Stimulated activated naive CD8-positive, alpha-beta T cell treated with anti-CD3 and anti-CD28 coated beads, Interleukin-15, amount 100 ng/mL, for 72 hours (primary cell): Measurements from ENCODE around the gene APOBEC3B.
A peak's percentile ranks its signal among the peaks of the same experiment; 100 is the strongest.

Experiments
- ATAC-seq: fragments of 150-1000 bp; cut with Tn5 transposase; 2 replicates; pipeline ENCODE4 v1.10.0; 2021; ENCODE audit warnings: mild to moderate bottlenecking, moderate library complexity
- DNase-seq, 2 donors: peaks; one replicate each; pipeline ENCODE4 v3.0.0; 2021 to 2022
- H3K27ac Mint-ChIP-seq, 2 donors: one replicate each; pipeline ENCODE4 v1.8.0; 2022; ENCODE audit warnings: mild to moderate bottlenecking in 2 of 2, mixed read lengths in 2 of 2, moderate library complexity in 2 of 2
- H3K27me3 Mint-ChIP-seq: one replicate; pipeline ENCODE4 v1.8.0; 2022; ENCODE audit warnings: mixed read lengths
- H3K4me1 Mint-ChIP-seq: one replicate; pipeline ENCODE4 v1.8.0; 2022; ENCODE audit warnings: mild to moderate bottlenecking, mixed read lengths
- H3K4me3 Mint-ChIP-seq, 2 donors: one replicate each; pipeline ENCODE4 v1.8.0; 2022; ENCODE audit warnings: mild to moderate bottlenecking in 2 of 2, mixed read lengths in 2 of 2, moderate library complexity in 1 of 2
- H3K9me3 Mint-ChIP-seq, 2 donors: one replicate each; pipeline ENCODE4 v1.8.0; 2022; ENCODE audit warnings: mixed read lengths in 2 of 2

The APOBEC3B gene

DNA sequence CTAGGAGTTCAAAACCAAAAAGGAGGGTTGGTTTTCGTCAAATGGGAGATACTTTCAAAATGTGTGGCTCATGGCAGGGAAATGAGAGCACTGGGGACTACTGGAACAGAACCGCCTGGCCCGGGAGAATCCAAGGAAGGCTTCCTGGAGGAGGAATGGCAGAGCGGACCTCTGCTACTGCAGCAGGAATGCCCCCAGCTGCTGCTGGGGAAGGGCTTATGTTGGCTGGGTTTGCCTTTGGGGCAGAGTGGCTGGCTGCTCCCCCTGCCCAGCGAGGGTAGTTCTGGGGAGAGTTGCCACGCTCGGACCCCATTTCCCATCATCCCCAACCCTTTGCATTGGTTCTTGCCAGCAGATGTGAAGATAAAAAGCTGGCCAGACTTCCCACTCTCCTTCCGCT is 35.4 kb upstream of the APOBEC3B start:
- H3K4me3 Mint-ChIP-seq: no peak overlapping the region
- H3K27me3 Mint-ChIP-seq: peaks cover 76% of the 10 kb centered on the region
- no peak overlapping the region for H3K27ac Mint-ChIP-seq
- no peak for ATAC-seq
- no peak for DNase-seq
- H3K9me3 Mint-ChIP-seq: no peaks in the 10 kb centered on the region
- H3K4me1 Mint-ChIP-seq: peaks cover 40% of the 10 kb centered on the region

DNA sequence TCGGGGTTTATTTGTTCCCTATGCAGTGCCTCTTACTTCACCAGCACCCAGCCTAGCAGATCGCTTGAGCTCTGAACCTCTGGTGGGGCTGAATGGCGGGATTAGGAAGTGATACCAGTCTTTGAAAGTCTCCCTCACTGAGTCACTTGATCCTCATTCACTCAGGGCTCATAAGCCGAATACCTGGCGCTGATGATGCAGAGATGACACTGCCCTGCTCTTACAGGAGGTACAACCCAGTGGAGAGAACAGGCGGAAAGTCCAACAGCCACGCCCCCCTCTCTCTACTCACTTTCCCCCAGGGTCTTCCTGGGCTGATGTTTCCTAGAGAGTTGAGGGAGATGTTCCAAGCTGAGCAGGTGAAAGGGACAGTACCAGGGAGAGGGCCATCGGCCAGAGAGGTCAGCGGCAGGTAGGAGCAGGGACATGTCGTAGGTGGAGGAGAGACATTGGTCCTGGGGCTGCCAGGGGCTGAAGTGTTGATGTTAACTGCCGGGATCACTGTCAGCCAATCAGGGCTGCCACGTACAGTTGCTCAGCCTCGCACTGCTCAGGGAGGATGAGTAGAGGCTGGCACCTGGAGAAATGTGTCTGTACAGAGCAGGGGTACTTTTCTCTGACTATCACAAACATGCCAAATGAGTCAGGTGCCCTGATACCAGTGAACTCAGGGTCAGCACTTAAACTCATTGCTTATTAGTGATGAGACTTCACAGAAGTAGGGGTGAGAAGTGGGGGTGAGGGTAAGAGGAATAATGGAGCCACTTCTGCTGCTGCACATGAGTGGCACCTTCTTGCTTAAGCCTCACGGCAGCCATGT is 34.6 kb upstream of the APOBEC3B start:
- Mint-ChIP-seq H3K27ac (no peak overlapping the region), H3K27me3 (peaks cover 83% of the 10 kb centered on the region)

DNA sequence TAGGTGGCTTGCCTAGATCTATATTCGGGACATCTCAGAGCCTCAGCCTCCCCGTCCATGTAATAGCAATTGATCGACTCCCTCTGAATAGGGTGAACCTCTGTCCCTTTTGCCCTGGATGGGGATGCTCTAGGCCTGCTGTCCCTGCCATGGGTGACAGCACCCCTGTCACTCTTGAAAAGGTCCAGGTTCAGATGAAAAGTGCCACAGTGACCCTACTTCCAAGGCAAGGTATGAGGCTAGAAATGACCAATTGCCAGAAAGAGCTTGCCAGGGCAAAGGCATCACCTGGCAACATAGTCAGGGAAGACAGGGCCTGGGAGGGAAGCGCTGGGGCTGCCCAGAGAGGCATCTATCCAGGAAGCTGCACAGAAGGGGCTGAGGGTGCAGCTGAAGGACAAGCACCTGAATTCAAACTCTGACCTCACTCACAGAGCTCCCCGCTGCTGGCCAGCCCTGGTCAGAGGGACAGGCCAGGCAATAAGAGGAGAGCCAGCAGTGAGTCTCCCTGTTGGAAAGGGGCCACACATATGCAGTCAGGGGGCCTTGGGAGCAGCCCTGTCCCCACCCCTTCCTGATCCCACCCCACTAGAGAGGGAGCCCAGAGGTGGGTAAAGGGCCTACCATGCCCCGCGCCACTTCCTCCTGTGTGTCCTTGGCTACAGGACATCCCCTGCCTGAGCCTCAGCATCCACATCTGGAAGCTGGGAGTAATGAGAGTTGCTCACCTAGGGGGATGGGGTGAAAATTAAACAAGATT is 33.8 kb upstream of the APOBEC3B start:
- peaks cover 83% of the 10 kb centered on the region for H3K27me3 Mint-ChIP-seq
- DNase-seq (no peak), ATAC-seq (no peak)

More for the DNA sequence above, 34.6 kb upstream of the APOBEC3B start:
- Mint-ChIP-seq H3K9me3 (no peaks in the 10 kb centered on the region), H3K4me3 (no peak overlapping the region), H3K4me1 (peaks cover 40% of the 10 kb centered on the region)
- ATAC-seq (peak; percentile 57), DNase-seq (no peak)

DNA sequence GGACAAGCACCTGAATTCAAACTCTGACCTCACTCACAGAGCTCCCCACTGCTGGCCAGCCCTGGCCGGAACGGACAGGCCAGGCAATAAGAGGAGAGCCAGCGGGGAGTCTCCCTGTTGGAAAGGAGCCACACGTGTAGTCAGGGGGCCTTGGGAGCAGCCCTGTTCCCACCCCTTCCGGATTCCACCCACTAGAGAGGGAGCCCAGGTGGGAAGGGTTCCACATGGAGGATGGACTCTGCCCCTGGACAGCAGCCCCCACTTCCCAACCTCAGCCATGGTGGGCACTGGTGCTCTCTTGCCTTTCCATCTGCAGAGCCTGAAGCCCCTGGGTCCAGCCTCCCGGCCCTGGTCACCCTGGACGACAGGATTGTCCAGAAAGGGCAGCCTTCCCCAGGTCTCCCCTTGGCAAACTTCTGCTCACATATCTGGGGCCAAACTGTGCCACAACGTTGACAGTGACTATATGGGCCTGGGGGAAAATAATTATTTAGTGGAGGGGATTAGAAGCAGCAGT is 32.2 kb upstream of the APOBEC3B start:
- Mint-ChIP-seq H3K4me3 (no peak overlapping the region), H3K27me3 (peaks cover 67% of the 10 kb centered on the region), H3K27ac (no peak overlapping the region), H3K9me3 (no peaks in the 10 kb centered on the region), H3K4me1 (peaks cover 51% of the 10 kb centered on the region)
- DNase-seq (no peak), ATAC-seq (no peak)

More for the DNA sequence above, 33.8 kb upstream of the APOBEC3B start:
- no peak overlapping the region for H3K4me3 Mint-ChIP-seq
- H3K9me3 Mint-ChIP-seq: no peaks in the 10 kb centered on the region
- no peak overlapping the region for H3K27ac Mint-ChIP-seq
- H3K4me1 Mint-ChIP-seq: peaks cover 40% of the 10 kb centered on the region

DNA sequence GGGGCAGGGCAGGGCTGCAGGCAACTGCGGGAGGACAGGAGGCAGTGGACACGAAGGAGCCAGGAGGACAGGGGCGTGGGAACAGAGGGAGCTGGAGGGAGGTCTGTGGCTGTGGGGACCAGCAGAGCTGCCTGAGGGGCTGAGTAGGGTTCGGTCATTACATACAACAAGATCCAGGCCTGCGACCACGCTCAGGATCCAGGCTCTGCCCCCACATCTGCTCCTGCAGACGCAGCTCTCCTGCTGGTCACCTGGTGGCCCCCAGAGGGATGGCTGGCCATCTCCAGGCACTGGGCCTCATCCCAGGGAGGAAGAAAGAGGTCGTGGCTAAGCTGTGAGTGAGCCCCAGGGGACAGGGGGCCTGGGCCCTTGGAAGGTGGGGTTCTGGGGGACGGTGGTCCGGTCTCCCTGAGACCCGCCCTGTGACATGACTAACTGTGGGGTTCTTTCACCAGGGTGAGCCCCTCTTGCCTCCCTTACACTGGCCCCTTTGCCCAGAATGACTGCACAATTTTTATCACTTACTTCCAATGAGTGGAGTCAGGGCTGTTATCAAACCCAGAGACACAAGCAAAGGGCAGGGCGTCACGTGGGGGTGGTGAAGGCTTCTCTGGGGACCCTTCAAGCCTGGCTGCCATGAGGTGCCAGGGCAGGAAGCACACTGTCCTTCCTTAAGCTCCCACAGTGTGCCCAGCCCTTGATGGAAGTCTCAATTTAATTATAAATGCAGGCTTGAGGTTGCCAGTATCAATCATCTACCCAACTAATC is 31.4 kb upstream of the APOBEC3B start:
- peaks cover 62% of the 10 kb centered on the region for H3K27me3 Mint-ChIP-seq
- peaks cover 58% of the 10 kb centered on the region for H3K4me1 Mint-ChIP-seq
- H3K27ac Mint-ChIP-seq: no peak overlapping the region
- no peak for DNase-seq
- H3K4me3 Mint-ChIP-seq: no peak overlapping the region
- no peaks in the 10 kb centered on the region for H3K9me3 Mint-ChIP-seq
- no peak for ATAC-seq

DNA sequence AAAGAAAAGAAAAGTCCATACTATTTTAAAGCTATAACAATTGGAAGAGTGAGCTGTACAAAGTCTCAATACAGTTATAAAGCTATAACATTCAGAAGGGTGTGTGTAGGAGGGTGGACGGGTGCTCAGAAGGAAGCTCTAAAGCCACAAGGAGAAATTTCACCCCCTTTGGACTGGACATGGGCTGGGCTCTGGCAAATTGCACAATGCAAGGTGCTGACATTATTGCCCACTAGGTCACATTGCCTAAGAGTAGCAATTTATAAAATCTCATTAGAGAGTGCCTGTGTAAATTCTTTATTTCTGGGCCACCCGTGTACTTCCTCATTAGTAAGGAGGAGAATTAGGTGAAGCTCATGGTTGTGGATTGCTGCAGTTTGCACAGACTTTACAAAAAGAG is 30.4 kb upstream of the APOBEC3B start:
- H3K27ac Mint-ChIP-seq: no peak overlapping the region
- H3K4me1 Mint-ChIP-seq: peaks cover 63% of the 10 kb centered on the region
- no peak for DNase-seq
- ATAC-seq: no peak
- peaks cover 62% of the 10 kb centered on the region for H3K27me3 Mint-ChIP-seq
- no peaks in the 10 kb centered on the region for H3K9me3 Mint-ChIP-seq
- H3K4me3 Mint-ChIP-seq: no peak overlapping the region

DNA sequence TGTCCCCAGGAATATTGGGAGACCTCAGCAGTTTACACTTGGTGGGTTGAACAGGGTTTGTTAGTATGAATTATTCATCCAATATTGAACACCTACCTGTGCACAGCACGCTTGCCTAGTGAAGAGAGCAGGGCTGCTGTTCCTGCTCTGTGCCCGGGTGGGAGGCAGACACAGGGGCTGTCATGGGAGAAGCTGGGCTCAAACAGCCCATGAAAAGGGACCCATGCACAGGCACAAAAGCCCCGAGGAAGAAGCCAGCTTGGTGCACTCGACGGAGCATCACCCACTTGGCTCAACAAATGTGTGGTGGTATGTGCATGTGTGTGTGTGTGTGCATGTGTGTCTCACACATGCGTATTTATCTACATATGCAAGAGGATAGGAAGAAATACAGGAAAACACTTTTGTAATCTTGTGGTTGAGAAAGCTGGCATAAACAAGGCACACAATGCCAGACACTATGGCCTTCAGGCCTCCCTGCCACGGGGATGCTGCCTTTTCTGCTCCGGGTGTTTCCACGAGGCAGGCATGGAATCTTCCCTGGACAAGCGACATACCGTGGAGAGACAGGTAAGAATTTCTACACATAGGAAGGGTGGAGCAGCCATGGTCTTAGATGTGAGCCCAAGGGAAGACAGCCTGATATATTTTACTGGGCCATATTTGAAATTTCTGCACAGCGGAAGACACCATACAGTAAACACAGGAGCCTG is 29.7 kb upstream of the APOBEC3B start:
- H3K4me1 Mint-ChIP-seq: peaks cover 65% of the 10 kb centered on the region
- H3K4me3 Mint-ChIP-seq: peak overlapping the region in 1 of 2 donors; percentile 18
- H3K27me3 Mint-ChIP-seq: peaks cover 62% of the 10 kb centered on the region
- ATAC-seq (no peak), DNase-seq (no peak)
- H3K27ac Mint-ChIP-seq: peak overlapping the region in 1 of 2 donors; percentile 42
- H3K9me3 Mint-ChIP-seq: no peaks in the 10 kb centered on the region

DNA sequence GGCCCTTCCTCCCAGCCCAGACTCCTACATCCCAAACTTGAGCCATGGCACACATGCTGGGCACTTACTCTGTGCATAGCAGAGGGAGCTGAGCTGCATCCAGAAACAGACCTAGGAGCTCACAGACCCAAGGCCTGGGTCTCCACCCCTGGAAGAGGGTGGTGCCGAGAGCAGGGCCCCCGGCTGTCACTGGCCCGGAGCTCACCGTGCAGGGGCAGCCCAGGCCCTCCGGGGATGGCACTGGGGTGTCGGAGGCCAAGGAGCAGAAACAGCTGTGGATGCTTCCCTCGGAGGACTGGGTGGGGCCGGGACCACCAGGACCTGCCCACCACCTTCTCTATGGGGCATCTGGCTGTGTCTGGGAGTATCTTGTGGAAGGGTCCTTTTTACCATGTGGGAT is 29.1 kb upstream of the APOBEC3B start:
- Mint-ChIP-seq H3K27ac (peak overlapping the region; percentile 42 to 98), H3K4me1 (peaks cover 59% of the 10 kb centered on the region), H3K27me3 (peaks cover 62% of the 10 kb centered on the region), H3K4me3 (peak overlapping the region in 1 of 2 donors; percentile 73), H3K9me3 (no peaks in the 10 kb centered on the region)
- ATAC-seq (no peak), DNase-seq (no peak)

DNA sequence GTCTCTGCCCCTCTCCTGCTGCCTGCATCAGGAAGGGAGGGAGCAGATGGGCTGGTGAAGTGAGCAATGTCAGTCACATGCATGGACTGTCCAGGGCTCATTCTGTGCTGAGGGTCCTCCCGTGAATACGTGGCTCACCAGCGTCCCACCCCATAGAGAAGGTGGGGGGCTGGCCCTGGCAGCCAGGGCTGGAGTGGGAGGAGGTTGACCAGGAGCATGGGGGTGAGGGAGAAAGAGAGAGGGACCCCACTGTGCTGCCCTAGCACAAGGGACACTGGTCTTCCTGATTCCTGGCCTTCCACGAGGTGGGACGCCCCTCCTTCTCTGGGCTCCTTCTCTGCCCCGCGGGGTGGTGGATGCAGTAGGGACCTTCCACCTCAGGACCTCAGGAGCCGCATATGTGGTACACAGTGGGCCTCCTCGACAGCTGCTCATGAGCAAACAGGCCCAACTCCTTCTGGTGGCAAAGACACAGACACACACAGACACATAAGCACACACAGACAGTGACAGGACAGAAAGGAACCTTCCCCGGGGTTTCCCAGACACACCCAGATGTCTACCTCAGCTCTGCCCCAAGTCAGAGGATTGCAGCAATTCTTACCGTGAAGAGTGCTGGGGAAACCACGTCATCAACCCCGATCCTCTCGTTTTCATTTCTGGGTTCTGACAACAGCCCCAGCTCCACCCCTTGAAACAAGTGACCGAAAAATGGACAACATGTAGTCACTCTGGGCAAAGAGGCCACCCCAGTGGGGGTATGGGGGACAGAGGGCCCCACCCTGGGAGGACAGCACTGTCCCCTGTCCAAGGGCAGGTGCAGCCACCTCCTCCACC is 28.4 kb upstream of the APOBEC3B start:
- Mint-ChIP-seq H3K27me3 (peaks cover 62% of the 10 kb centered on the region), H3K4me3 (peak overlapping the region; percentile 73 to 80), H3K27ac (peak overlapping the region; percentile 88 to 98), H3K4me1 (peaks cover 58% of the 10 kb centered on the region), H3K9me3 (no peaks in the 10 kb centered on the region)
- ATAC-seq (peak; percentile 98), DNase-seq (peak; percentile 74 to 89)

DNA sequence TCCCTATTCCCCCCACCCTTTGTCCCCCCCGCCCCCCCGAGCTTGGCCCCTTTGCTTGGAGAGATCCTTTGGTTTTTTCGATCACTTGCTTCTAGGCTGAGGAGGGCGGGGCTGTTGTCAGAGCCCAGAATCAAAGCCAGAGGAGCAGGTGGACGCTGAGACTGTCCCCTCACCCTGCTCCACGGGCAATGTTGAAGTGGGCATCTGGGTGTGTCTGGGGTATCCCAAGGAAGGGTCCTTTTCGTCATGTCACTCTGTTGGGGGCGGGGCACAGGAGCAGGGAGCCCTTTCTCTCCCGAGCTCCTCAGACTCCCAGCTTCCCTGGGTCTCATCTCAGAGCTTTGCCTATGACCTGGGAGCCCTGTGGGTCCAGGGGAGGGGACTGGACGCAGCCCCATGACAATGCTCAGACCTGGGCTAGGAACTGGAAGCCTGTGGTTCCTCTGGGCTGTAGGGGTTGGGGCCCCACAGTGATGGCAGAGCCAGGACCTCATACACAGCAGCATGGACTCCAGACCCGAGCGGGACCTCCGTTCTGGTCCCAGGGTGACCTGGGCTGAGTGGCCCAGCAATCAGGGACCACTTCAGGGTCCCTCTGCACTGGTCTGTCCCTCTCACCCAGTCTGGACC is 27.6 kb upstream of the APOBEC3B start:
- Mint-ChIP-seq H3K9me3 (no peaks in the 10 kb centered on the region), H3K4me3 (peak overlapping the region; percentile 54 to 70), H3K27me3 (peaks cover 67% of the 10 kb centered on the region), H3K4me1 (peaks cover 61% of the 10 kb centered on the region), H3K27ac (peak overlapping the region; percentile 86 to 98)
- DNase-seq: no peak
- ATAC-seq: peak; percentile 44

DNA sequence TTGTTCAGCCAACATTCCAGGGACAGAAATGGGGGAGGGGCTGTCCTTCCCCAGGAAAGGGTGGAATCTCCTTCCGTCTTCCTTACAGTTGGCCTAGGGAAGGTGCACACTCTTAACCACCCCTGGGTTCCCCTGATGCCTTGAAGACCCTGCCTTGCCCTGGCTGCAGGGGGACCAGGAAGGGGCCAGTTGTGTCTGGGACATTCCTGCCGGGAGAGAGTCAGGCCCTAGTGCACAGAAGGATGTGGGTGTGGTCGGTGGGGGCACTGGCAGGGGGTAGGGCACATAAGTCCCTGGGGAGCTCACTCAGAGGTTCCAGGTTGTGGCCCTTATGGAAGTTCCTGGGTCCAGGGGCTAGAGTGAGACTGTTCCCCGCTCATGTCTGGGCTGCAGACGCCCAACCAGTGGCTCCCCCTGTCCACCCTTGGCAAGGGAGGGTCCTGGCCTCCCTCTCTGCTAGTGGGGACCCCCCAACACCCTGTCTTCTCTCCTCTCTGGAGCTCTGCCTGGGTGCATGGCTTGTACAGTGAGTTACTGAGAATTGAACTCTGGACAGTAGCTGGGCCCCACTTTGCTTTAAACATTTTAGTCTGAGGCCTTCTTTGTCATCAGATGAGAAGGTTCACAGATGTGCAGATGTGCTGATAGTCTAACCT is 26.8 kb upstream of the APOBEC3B start:
- Mint-ChIP-seq H3K4me3 (no peak overlapping the region), H3K4me1 (peaks cover 65% of the 10 kb centered on the region), H3K9me3 (no peaks in the 10 kb centered on the region), H3K27ac (peak overlapping the region; percentile 65 to 84), H3K27me3 (peaks cover 72% of the 10 kb centered on the region)
- no peak for DNase-seq
- no peak for ATAC-seq

DNA sequence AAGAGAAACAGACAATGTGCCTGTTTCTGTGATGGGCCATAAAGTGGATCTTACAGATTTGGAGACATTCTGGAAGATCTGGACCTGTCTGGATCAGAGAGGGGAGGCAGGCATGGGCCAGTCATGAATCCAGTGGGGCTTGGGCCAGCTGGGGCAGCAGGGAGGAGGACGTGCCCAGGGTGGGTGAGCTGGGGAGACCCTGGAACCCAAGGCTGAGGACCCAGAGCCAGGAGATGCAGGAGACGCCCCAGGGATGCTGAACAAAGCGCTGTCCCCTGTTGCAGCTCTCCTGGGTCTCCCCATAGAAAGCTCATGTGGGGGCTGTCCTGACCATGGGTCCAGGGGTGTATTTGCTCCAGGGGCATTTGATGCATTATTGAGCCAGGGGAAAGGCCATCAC is 26.2 kb upstream of the APOBEC3B start:
- H3K4me1 Mint-ChIP-seq: peaks cover 64% of the 10 kb centered on the region
- no peaks in the 10 kb centered on the region for H3K9me3 Mint-ChIP-seq
- H3K4me3 Mint-ChIP-seq: no peak overlapping the region
- H3K27me3 Mint-ChIP-seq: peaks cover 67% of the 10 kb centered on the region
- H3K27ac Mint-ChIP-seq: peak overlapping the region; percentile 65 to 84
- no peak for DNase-seq
- ATAC-seq: no peak

DNA sequence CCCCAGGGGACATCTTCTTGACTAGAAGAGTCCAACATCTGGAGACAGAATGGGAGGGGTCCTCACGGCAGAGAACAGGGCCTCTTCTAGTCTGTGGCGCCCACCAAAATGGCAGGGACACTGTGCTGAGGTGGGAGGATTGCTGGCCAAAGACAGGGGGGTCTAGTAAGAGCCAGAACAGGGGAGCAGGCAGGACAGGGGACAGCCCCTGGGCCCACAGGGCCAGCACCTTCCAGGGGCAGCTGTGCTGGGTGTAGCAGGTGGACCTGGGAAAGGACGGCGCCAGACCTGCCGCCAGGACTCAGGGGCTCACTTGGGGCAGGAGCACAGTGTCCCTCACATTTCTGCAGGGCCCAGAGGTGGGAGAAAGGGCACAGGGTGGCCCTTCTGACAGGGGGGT is 25.6 kb upstream of the APOBEC3B start:
- ATAC-seq: no peak
- H3K27ac Mint-ChIP-seq: peak overlapping the region in 1 of 2 donors; percentile 72
- H3K27me3 Mint-ChIP-seq: peaks cover 61% of the 10 kb centered on the region
- no peaks in the 10 kb centered on the region for H3K9me3 Mint-ChIP-seq
- DNase-seq: no peak
- H3K4me3 Mint-ChIP-seq: no peak overlapping the region
- peaks cover 59% of the 10 kb centered on the region for H3K4me1 Mint-ChIP-seq
